GM12864 (cell line): Measurements from ENCODE around the gene ENO1.

ENCODE experiments used
- DNase-seq: peaks from one replicate; pipeline ENCODE4 v3.0.0-alpha.2; 2011; ENCODE audit warnings: low read depth
- H3K4me3 ChIP-seq: 2 replicates; pipeline ENCODE4 v1.5.1; 2011; ENCODE audit warnings: mild to moderate bottlenecking, low read depth, low read length, control low read depth
- CTCF ChIP-seq: IDR thresholded peaks from 2 replicates; pipeline ENCODE4 v1.5.1; 2011; ENCODE audit warnings: low read depth, mild to moderate bottlenecking, moderate library complexity, low read length, control low read depth, inconsistent platforms; ENCODE audit errors: missing control alignments

ENO1 gene

GRCh38 chr1:8815582-8816151, 62.8 kb downstream of the ENO1 start:
- DNase-seq: no peak
- TF ChIP-seq CTCF: no peak
- H3K4me3 ChIP-seq: peak overlapping the region; percentile 92; the same call in 1 of the 2 replicates

- H3K4me3 ChIP-seq: no peak overlapping the region
- DNase-seq: no peak
- TF ChIP-seq CTCF: no peak
Observed at GRCh38 chr1:8814865-8815264, 63.6 kb downstream of the ENO1 start.

GRCh38 chr1:8813991-8814390, 64.5 kb downstream of the ENO1 start:
- DNase-seq: no peak
- no peak overlapping the region for H3K4me3 ChIP-seq
- no peak for TF ChIP-seq CTCF

GRCh38 chr1:8813016-8813763, 65.3 kb downstream of the ENO1 start:
- no peak for DNase-seq
- no peak for TF ChIP-seq CTCF
- H3K4me3 ChIP-seq: no peak overlapping the region

- no peak for DNase-seq
- H3K4me3 ChIP-seq: no peak overlapping the region
- TF ChIP-seq CTCF: no peak
Observed at GRCh38 chr1:8812081-8812480, 66.4 kb downstream of the ENO1 start.
